ENCODE results near the gene PARP16. TPM values are rescaled to one million over a fixed set of nuclear protein-coding genes. Genes with fewer than 3 reads are reported as not detected.

The PARP16 gene
- total RNA-seq, 1 experiment from 2014 or later = 5.8 TPM

GRCh38 chr15:65305150-65305758 is 18.6 kb upstream of the PARP16 start:
- Mint-ChIP-seq H3K36me3 (ENCODE audit: insufficient read depth, unreplicated experiment) (peaks cover 31% of the 10 kb centered on the region), H3K27ac (ENCODE audit: unreplicated experiment) (peak overlapping the region; percentile 100), H3K4me1 (ENCODE audit: low read depth, unreplicated experiment) (peaks cover 11% of the 10 kb centered on the region), H3K9me3 (ENCODE audit: low read depth, unreplicated experiment) (no peaks in the 10 kb centered on the region), H3K27me3 (ENCODE audit: unreplicated experiment) (no peaks in the 10 kb centered on the region), H3K4me3 (ENCODE audit: low read depth, unreplicated experiment) (peak overlapping the region; percentile 87)
- peak; percentile 14 for DNase-seq
- CTCF ChIA-PET = interaction anchor here (0.6 to 1.3 kb wide), 10 partner anchors 9 to 307 kb away, joined by 3 to 8 read pairs (median 3); partner anchors contain the start of gene PARP16
- TF ChIP-seq CTCF (IDR thresholded peaks at IDR 0.05; ENCODE audit: unreplicated experiment) = no peak
- BruUV-seq (replicated peaks) = no TSS peak
- intact Hi-C loops (cut with micrococcal nuclease; ENCODE audit: unreplicated experiment) = loop anchor here (2.0 kb wide), 1 partner anchor 116 kb away; no protein-coding TSS in a partner anchor

GRCh38 chr15:65304381-65305149 is 17.9 kb upstream of the PARP16 start, which contains the start of gene RNU5B-1:
TSS of gene RNU5B-1 (plus strand) at chr15:65304677.
- H3K27me3 Mint-ChIP-seq (ENCODE audit: unreplicated experiment) = no peaks in the 10 kb centered on the region
- H3K9me3 Mint-ChIP-seq (ENCODE audit: low read depth, unreplicated experiment) = no peaks in the 10 kb centered on the region
- CTCF ChIA-PET = interaction anchor here (0.6 to 1.3 kb wide), 9 partner anchors 10 to 306 kb away, joined by 3 to 8 read pairs (median 3); partner anchors contain the start of gene PARP16
- intact Hi-C loops (cut with micrococcal nuclease; ENCODE audit: unreplicated experiment) = loop anchor here (2.0 kb wide), 1 partner anchor 116 kb away; no protein-coding TSS in a partner anchor
- H3K4me1 Mint-ChIP-seq (ENCODE audit: low read depth, unreplicated experiment) = peaks cover 11% of the 10 kb centered on the region
- BruUV-seq (replicated peaks) = TSS peak; percentile 99
- peak; percentile 78 for TF ChIP-seq CTCF (IDR thresholded peaks at IDR 0.05; ENCODE audit: unreplicated experiment)
- DNase-seq = peak; percentile 86
- peak within 1 kb of the TSS; percentile 87 for H3K4me3 Mint-ChIP-seq (ENCODE audit: low read depth, unreplicated experiment)
- H3K27ac Mint-ChIP-seq (ENCODE audit: unreplicated experiment) = peak within 1 kb of the TSS; percentile 100
- peaks cover 31% of the 10 kb centered on the region for H3K36me3 Mint-ChIP-seq (ENCODE audit: insufficient read depth, unreplicated experiment)

GRCh38 chr15:65303687-65304380 is 17.2 kb upstream of the PARP16 start:
- Mint-ChIP-seq H3K4me1 (ENCODE audit: low read depth, unreplicated experiment) (peaks cover 11% of the 10 kb centered on the region), H3K4me3 (ENCODE audit: low read depth, unreplicated experiment) (peak overlapping the region; percentile 87), H3K27ac (ENCODE audit: unreplicated experiment) (peak overlapping the region; percentile 100), H3K27me3 (ENCODE audit: unreplicated experiment) (no peaks in the 10 kb centered on the region), H3K9me3 (ENCODE audit: low read depth, unreplicated experiment) (no peaks in the 10 kb centered on the region), H3K36me3 (ENCODE audit: insufficient read depth, unreplicated experiment) (peaks cover 31% of the 10 kb centered on the region)
- DNase-seq = peak; percentile 75
- no TSS peak for BruUV-seq (replicated peaks)
- no peak for TF ChIP-seq CTCF (IDR thresholded peaks at IDR 0.05; ENCODE audit: unreplicated experiment)
- CTCF ChIA-PET = interaction anchor here (1.0 to 1.2 kb wide), 2 partner anchors 18 to 81 kb away, joined by 3 to 4 read pairs; no protein-coding TSS in a partner anchor
- intact Hi-C loops (cut with micrococcal nuclease; ENCODE audit: unreplicated experiment) = loop anchor here (2.0 kb wide), 1 partner anchor 115 kb away; no protein-coding TSS in a partner anchor

GRCh38 chr15:65302061-65302460 is 15.4 kb upstream of the PARP16 start:
- intact Hi-C loops (cut with micrococcal nuclease; ENCODE audit: unreplicated experiment) = no loop called here
- Mint-ChIP-seq H3K27ac (ENCODE audit: unreplicated experiment) (no peak overlapping the region), H3K9me3 (ENCODE audit: low read depth, unreplicated experiment) (no peaks in the 10 kb centered on the region), H3K27me3 (ENCODE audit: unreplicated experiment) (no peaks in the 10 kb centered on the region), H3K36me3 (ENCODE audit: insufficient read depth, unreplicated experiment) (peaks cover 39% of the 10 kb centered on the region), H3K4me1 (ENCODE audit: low read depth, unreplicated experiment) (peaks cover 11% of the 10 kb centered on the region), H3K4me3 (ENCODE audit: low read depth, unreplicated experiment) (no peak overlapping the region)
- no peak for TF ChIP-seq CTCF (IDR thresholded peaks at IDR 0.05; ENCODE audit: unreplicated experiment)
- no peak for DNase-seq
- BruUV-seq (replicated peaks) = no TSS peak
- CTCF ChIA-PET = no interaction called here
